ENCODE results near the gene ZNF784. TPM values are rescaled to one million over a fixed set of nuclear protein-coding genes. Genes with fewer than 3 reads are reported as not detected.
A peak's percentile ranks its signal among the peaks of the same experiment; 100 is the strongest.

ZNF784 gene
- total RNA-seq, 1 experiment from 2014 or later = 3.6 TPM

- no peak for DNase-seq (ENCODE audit: low read depth)
- in situ Hi-C loops (cut with HindIII; ENCODE audit: low pct_unique_long_range_greater_than_20kb, low sequenced_read_pairs) = no loop called here
Measured at GRCh38 chr19:55613930-55614710, 10.2 kb downstream of the ZNF784 start.

GRCh38 chr19:55613396-55613795, 11.0 kb downstream of the ZNF784 start:
- in situ Hi-C loops (cut with HindIII; ENCODE audit: low pct_unique_long_range_greater_than_20kb, low sequenced_read_pairs) = no loop called here
- DNase-seq (ENCODE audit: low read depth) = no peak

- DNase-seq (ENCODE audit: low read depth) = no peak
- in situ Hi-C loops (cut with HindIII; ENCODE audit: low pct_unique_long_range_greater_than_20kb, low sequenced_read_pairs) = no loop called here
Measured at GRCh38 chr19:55611983-55612645, 12.3 kb downstream of the ZNF784 start.

GRCh38 chr19:55611300-55611982, 12.9 kb downstream of the ZNF784 start:
- DNase-seq (ENCODE audit: low read depth) = no peak
- in situ Hi-C loops (cut with HindIII; ENCODE audit: low pct_unique_long_range_greater_than_20kb, low sequenced_read_pairs) = no loop called here

GRCh38 chr19:55609326-55609725, 15.0 kb downstream of the ZNF784 start:
- in situ Hi-C loops (cut with HindIII; ENCODE audit: low pct_unique_long_range_greater_than_20kb, low sequenced_read_pairs) = no loop called here
- DNase-seq (ENCODE audit: low read depth) = no peak

DNA sequence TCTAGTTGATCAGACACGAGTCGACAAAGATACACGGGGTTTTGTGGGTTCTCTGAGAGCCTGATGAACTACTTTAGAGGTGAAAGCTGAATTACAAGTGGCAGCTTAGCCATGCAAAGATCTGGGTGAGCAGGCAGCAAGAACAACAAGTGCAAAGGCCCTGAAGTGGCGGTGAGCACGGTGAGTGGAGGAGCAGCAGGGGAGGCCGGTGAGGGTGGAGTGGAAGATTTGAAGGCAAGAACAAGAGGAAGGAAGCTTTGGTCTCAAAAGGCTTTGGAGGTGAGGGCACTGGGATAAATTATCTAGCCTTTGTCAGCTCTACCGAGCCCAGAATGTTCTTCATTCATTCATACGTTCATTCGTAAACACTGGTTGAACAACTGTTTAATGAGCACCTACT, 17.5 kb downstream of the ZNF784 start:
- no peak for DNase-seq (ENCODE audit: low read depth)
- in situ Hi-C loops (cut with HindIII; ENCODE audit: low pct_unique_long_range_greater_than_20kb, low sequenced_read_pairs) = no loop called here

DNA sequence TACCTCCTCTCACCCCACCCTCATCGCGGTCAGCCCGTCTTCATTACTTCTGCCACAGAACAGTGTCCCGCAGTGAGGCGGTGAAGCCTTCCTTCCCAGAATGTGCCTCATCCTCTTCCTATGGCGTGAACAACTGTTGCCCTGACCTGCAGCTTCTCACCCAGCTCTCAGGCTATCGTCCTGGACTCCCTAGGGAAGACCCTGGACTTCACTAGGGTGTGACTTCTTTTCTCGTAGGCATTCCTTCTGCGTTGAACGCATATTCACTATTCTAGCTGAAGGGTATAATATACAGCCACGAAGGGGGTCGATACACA, 17.9 kb downstream of the ZNF784 start:
- in situ Hi-C loops (cut with HindIII; ENCODE audit: low pct_unique_long_range_greater_than_20kb, low sequenced_read_pairs) = no loop called here
- no peak for DNase-seq (ENCODE audit: low read depth)

GRCh38 chr19:55605637-55606470, 18.5 kb downstream of the ZNF784 start, which contains the start of gene ZNF865:
TSS of gene ZNF865 (plus strand) at chr19:55605647. CDS start at chr19:55613619, 7,972 bp downstream.
- in situ Hi-C loops (cut with HindIII; ENCODE audit: low pct_unique_long_range_greater_than_20kb, low sequenced_read_pairs) = no loop called here
- peak; percentile 85 for DNase-seq (ENCODE audit: low read depth)

GRCh38 chr19:55605207-55605636, 19.1 kb downstream of the ZNF784 start:
- in situ Hi-C loops (cut with HindIII; ENCODE audit: low pct_unique_long_range_greater_than_20kb, low sequenced_read_pairs) = no loop called here
- DNase-seq (ENCODE audit: low read depth) = peak; percentile 99

- in situ Hi-C loops (cut with HindIII; ENCODE audit: low pct_unique_long_range_greater_than_20kb, low sequenced_read_pairs) = no loop called here
Measured at GRCh38 chr19:55603581-55604292, 20.6 kb downstream of the ZNF784 start.

DNA sequence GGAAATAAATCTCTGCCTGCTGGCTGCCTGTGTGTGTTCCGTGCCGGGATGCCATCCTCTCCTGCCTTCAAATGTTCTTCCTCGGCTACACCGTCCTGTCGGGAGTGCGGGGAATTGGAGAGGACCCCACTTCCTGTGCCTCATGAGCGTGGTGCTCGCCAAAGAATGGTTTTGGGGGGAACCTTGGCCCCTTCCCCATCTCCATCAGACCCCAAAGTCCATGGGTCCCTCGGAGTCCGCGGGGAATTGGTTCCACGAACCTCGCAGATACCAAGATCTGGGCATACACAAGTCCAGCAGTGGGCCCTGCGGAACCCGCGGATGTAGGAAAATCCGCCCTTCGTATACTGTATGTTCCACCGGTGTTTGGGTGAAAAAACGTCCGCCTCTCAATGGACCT, 21.3 kb downstream of the ZNF784 start:
- in situ Hi-C loops (cut with HindIII; ENCODE audit: low pct_unique_long_range_greater_than_20kb, low sequenced_read_pairs) = no loop called here
- DNase-seq (ENCODE audit: low read depth) = no peak

More at GRCh38 chr19:55603581-55604292, 20.6 kb downstream of the ZNF784 start:
- DNase-seq (ENCODE audit: low read depth) = no peak

DNA sequence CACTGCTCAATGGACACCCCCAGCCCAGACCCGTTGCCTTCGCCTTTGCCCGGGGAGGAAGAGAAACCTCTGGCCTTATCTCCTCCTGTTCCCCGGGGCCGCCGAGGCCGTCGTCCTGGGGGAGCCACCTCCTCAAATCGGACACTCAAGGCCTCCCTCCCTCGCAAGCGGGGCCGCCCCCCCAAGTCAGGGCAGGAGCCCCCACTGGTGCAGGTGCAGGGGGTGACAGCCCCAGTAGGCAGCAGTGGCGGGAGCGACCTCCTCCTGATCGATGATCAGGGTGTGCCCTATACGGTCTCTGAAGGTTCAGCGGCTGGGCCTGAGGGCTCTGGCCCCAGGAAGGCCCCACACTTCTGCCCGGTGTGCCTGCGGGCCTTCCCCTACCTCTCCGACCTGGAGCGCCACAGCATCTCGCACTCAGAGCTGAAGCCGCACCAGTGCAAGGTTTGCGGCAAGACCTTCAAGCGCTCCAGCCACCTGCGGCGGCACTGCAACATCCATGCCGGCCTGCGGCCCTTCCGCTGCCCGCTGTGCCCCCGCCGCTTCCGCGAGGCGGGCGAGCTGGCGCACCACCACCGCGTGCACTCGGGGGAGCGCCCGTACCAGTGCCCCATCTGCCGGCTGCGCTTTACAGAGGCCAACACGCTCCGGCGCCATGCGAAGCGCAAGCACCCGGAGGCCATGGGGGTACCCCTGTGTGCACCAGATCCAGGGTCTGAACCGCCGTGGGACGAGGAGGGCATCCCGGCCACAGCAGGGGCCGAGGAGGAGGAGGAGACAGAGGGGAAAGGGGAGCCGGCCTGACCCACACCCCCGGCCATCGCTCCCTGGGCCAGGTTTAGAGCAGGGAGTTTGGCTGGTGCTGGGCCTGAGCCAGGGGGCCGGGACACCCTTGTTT, 22.0 kb downstream of the ZNF784 start:
- DNase-seq (ENCODE audit: low read depth) = no peak
- in situ Hi-C loops (cut with HindIII; ENCODE audit: low pct_unique_long_range_greater_than_20kb, low sequenced_read_pairs) = no loop called here

DNA sequence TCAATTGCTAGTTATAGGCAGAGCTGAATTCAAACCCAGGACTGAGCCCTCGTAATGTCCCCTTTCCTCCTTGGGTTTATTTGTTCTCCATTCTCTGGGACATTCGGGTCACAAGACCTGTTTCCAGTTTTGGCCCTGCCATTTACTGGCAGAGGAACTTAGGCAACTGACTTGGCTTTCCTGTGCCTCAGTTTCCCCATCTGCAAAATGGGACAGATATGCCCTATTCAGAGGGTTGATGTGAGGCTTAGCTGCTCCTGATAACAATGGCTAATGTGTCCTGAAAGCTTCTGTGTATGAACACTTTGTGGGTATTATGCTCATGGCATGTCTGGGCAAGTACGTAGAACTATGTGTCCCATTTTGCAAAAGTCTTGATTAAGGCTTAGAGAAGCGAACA, 23.3 kb downstream of the ZNF784 start:
- DNase-seq (ENCODE audit: low read depth) = no peak
- in situ Hi-C loops (cut with HindIII; ENCODE audit: low pct_unique_long_range_greater_than_20kb, low sequenced_read_pairs) = no loop called here

- in situ Hi-C loops (cut with HindIII; ENCODE audit: low pct_unique_long_range_greater_than_20kb, low sequenced_read_pairs) = no loop called here
- no peak for DNase-seq (ENCODE audit: low read depth)
Measured at GRCh38 chr19:55600662-55601028, 23.7 kb downstream of the ZNF784 start.

DNA sequence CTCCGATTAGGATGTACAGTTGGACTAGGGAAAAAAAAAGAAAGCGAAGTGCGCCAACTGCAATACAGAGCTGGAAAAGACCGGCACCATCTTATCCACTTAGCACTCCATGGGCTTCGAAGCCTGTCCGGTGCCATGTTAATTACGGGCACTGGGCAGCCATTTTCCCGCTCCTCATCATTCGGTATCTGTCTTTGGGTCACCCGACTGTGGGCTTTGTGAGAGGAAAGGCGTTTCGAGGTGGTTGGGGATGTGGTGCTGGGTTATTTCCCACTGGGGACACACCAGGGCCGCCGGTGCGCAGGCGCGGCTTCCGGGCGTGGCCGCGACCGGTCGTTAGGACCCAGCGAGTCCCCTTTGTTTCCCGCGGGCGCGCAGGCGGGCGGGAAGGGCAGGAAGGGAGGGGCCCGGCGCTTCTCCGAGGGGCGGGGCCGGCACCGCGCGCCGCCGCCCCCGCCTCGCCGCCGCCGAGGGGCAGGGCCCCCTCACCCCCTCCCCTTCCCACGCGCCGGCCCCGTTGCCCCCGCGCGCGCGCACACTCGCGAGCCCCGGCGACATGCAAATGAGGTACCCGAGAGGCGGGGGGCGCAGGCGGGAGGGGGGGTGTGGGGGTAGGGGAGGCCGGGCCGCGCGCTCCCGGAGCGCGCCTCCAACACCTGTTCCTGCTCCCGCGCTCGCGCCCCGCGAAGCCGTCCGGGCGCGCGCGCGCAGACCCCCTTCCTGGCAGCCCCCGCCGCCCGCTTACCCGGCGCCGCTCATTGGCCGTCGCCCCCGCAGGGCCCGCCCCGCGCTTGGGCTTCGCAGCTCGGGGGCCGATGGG, 24.3 kb downstream of the ZNF784 start, which contains the start of gene ZNF524:
Gene ZNF524, plus strand, starts transcription at position 447 of the 820 bp plus-strand sequence. CDS start 1,825 bp downstream, outside the sequence.
- no peak for DNase-seq (ENCODE audit: low read depth)
- in situ Hi-C loops (cut with HindIII; ENCODE audit: low pct_unique_long_range_greater_than_20kb, low sequenced_read_pairs) = no loop called here

DNA sequence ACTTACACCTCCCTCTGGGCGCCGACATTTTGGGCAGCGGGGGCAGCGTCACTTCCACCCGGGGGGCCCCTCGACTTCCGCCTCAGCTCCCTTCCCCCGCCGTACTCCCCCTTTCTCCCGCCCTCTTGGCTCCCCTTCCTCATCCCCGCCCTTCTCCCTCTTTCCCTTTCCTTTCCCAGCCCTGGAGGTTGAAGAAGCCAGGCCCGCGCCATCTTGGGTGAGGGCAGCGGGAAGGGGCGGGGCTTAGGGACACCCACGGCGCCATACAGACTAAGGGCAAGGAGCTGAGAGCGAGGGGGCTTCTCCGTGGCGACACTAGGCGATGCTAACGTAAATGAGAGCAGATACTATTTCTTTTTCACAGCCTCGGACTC, 24.9 kb downstream of the ZNF784 start, which contains the start of gene FIZ1:
Gene FIZ1, minus strand, starts transcription at position 50 of the 374 bp plus-strand sequence. CDS start 1,652 bp downstream, outside the sequence.
- in situ Hi-C loops (cut with HindIII; ENCODE audit: low pct_unique_long_range_greater_than_20kb, low sequenced_read_pairs) = no loop called here
- peak; percentile 100 for DNase-seq (ENCODE audit: low read depth)

All from Caki2 (cell line).